ENCODE results near the gene SEMA3G.
A peak's percentile ranks its signal among the peaks of the same experiment; 100 is the strongest.

SEMA3G gene

GRCh38 chr3:52479877-52480575 is 35.1 kb upstream of the SEMA3G start:
- DNase-seq (ENCODE audit: extremely low spot score, insufficient read length, low read depth) (no peak), FAIRE-seq (no peak)

- DNase-seq (ENCODE audit: extremely low spot score, insufficient read length, low read depth): no peak
- no peak for FAIRE-seq
Measured at GRCh38 chr3:52479037-52479876, 34.4 kb upstream of the SEMA3G start.

DNA sequence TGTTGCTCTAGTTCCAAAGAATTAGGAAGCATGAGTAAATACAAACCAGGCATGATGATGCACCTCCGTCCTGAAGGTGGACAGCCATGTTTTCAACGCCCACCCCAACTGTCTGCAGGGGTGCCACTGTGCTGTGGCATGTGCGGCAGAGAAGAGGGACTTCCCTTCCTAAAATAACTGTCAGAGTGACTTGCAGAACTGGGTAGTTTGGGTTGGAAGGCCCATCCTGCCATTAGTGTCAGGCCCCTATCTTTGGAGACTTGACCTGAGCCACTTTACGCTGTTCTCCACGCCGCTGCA is 32.8 kb upstream of the SEMA3G start:
- no peak for DNase-seq (ENCODE audit: extremely low spot score, insufficient read length, low read depth)
- no peak for FAIRE-seq

DNA sequence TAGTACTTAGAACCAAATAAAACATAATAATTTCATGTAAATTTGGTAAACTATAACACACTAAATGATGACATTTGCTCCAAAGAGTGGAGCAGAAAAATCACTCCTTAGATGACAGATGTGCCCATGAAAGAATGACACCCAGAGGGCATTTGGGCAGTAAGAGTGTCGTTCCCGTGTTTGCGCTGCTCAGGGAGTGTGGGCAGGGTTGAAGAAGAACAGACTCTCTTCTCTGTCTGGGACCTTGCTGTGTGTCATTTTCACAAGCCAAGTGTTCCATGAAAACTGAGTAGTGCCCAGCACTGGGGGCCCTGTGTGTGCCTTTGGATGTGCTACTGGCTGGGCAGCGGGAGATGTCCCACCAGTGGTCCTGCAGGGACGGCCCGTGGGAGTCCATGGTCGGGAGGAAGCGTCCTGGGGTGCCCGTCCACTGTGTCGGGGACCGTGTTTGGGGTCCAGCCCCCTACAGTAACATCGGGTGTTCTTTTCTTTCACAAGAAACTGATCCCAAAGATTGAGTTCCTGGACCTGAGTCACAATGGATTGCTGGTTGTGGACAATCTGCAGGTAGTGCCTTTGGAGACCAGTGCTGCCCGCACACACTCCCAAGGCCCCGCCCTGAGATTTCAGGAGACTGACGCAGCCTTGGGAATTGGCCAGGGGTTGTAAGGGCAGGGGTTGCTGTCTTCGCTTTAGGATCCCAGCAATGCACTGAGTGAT is 32.3 kb upstream of the SEMA3G start:
- DNase-seq (ENCODE audit: extremely low spot score, insufficient read length, low read depth): no peak
- FAIRE-seq: no peak

- FAIRE-seq (no peak), DNase-seq (ENCODE audit: extremely low spot score, insufficient read length, low read depth) (no peak)
Measured at GRCh38 chr3:52473026-52473425, 28.1 kb upstream of the SEMA3G start.

DNA sequence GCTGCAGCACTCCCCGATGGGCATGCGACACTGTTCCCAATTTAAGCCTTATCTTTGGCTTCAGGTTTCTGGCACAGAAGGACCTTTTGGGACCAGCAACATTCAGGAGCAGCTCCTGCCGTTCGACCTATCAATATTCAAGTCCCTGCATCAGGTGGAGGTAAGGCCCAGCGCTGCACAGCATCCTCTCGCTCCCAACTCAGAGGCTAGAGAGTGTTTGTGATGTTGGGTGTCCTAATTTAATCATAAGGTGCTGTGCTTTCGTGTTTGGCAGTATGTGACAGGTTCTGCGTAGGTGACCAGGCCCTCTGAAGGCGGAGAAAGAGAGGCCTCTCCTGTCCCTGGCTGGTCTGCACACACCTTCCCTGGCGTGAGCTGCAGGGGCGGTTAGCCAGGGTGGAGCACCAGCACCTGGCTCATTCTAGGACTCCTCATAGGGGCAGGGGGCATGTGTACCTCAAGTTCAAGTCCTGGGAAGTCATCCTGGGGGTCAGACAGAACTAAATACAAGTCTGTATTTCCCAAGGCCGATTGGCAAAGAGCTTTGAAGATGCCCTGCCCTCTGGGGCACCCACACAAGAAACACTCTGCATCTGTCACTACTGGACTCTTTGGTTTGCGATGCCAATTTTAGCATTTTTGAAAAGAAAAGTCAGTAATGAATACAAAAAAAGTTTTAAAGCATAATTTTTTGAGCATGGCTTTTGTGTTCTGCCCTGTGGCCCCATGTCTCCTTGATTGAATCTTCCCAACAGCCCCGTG is 27.5 kb upstream of the SEMA3G start:
- DNase-seq (ENCODE audit: extremely low spot score, insufficient read length, low read depth): no peak
- no peak for FAIRE-seq

- FAIRE-seq: peak; percentile 26
- DNase-seq (ENCODE audit: extremely low spot score, insufficient read length, low read depth): no peak
Measured at GRCh38 chr3:52471371-52472238, 26.7 kb upstream of the SEMA3G start.

GRCh38 chr3:52470920-52471319 is 26.0 kb upstream of the SEMA3G start:
- DNase-seq (ENCODE audit: extremely low spot score, insufficient read length, low read depth): no peak
- no peak for FAIRE-seq

DNA sequence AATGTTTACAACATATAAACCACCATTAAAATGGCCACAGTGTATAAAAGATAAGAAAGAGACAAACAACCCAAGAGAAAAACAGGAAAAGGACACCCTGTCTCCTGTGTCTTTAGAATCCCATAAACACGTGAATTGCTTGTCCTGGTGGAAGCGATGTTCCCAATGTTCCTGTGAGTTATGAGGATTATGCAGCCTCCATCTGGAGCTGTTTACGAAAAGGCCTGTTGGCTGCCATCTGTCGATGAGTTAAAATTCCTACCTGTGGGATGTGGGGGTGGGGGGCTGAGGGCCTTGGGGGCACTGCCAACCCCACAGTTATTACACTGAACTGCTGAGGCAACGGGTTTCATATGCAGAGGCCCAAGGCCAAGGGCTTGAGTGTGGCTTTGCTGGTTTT is 24.1 kb upstream of the SEMA3G start:
- no peak for FAIRE-seq

DNA sequence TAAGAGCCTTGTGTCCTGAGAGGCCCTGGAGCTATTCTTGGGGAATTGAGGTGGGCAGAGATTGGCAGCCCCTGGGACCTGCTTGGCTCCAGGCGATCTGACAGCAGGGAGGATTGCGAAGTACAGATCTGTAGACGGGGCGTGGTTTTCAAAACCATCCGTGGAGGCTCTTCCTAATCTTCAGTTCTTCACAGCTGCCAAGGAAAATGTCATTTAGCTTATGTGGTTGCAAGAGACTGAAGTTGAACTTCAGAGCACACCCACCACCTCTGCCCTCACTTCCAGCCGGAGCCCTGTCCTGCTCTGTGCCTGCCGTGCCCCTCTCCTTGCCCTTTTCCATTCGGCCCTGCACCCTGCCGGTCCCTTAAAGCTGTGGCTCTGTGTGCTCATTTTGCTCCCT is 23.4 kb upstream of the SEMA3G start:
- DNase-seq (ENCODE audit: extremely low spot score, insufficient read length, low read depth) (no peak), FAIRE-seq (no peak)

More for the DNA sequence above, 24.1 kb upstream of the SEMA3G start:
- DNase-seq (ENCODE audit: extremely low spot score, insufficient read length, low read depth): no peak

DNA sequence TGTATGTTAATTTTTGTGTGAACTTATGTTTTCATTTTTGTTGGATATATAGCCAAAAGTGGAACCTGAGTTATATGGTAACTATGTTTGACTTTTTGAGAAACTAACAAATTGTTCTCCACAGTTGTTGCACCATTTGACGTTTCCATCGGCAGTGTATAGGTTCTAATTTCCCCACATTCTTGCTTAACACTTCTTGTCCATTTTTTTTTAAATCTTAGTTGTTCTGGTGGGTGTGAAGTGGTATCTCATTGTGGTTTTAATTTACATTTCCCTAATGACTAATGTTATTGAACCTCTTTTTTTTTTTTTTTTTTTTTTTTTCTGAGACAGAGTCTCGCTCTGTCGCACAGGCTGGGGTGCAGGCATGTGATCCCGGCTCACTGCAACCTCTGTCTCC is 18.5 kb upstream of the SEMA3G start:
- DNase-seq (ENCODE audit: extremely low spot score, insufficient read length, low read depth): no peak
- no peak for FAIRE-seq

DNA sequence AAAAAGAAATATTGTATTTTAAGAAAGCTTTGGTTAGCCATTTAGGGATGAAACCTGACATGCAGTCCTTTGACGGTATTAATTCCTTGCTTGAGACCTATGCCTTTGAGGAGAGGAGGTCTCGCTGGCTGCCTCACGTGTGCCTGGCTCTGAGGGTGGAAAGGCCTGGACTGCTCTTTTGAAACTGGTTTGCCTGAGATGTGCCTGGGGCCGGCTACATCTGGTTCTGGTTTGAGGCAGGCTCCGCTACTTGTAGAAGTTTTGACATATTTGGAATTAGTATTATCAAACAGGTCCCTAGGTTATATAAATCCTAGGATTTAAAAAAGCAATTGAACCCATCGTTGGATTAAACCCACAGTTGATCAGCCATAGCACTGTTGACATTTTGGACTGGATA is 17.0 kb upstream of the SEMA3G start:
- FAIRE-seq (no peak), DNase-seq (ENCODE audit: extremely low spot score, insufficient read length, low read depth) (no peak)

GRCh38 chr3:52458770-52459545 is 14.1 kb upstream of the SEMA3G start:
- DNase-seq (ENCODE audit: extremely low spot score, insufficient read length, low read depth) (no peak), FAIRE-seq (no peak)

DNA sequence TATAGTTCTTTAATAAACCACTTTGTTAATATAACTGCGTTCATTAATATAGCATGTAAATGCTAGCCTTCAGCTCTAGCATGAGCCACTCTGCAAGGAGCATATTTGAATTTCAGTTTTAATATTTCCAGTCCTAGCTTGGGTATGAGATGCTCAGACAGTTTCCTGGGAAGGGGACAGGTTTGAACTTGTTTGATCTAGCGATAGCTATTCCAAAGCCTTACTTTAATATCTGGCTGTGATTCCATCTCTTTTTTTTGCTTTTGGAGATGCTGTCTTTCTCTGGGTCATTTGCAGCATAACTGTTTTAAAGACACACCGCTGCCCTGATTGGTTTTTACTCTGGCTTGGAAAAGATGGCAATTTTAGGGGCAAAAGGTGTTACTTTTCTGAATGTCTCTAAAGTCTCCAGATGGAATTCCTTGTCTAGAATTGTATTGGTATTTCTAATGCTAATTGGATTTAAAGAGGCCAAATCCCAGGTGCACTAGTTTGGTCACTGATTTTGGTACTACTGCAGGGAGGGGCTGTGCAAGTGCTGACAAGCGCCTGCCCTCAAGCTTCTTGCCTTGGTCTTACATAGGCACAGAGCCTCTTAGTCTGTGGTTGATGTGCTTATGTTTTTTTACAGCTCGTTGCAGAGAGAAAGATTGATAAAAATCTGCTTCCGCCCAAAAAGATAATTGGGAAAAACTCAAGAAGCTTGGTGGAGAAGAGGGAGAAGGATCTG is 13.3 kb upstream of the SEMA3G start:
- no peak for FAIRE-seq
- DNase-seq (ENCODE audit: extremely low spot score, insufficient read length, low read depth): no peak

- no peak for DNase-seq (ENCODE audit: extremely low spot score, insufficient read length, low read depth)
- no peak for FAIRE-seq
Measured at GRCh38 chr3:52456800-52457183, 11.9 kb upstream of the SEMA3G start.

GRCh38 chr3:52456169-52456799 is 11.4 kb upstream of the SEMA3G start:
- FAIRE-seq (no peak), DNase-seq (ENCODE audit: extremely low spot score, insufficient read length, low read depth) (no peak)

- FAIRE-seq (peak; percentile 80), DNase-seq (ENCODE audit: extremely low spot score, insufficient read length, low read depth) (peak; percentile 92)
Measured at GRCh38 chr3:52455283-52456168, 10.6 kb upstream of the SEMA3G start, which contains the start of gene NISCH. TSS of gene NISCH (plus strand) at chr3:52455604. CDS start at chr3:52455642, 38 bp downstream.
